Activated CD4-positive, alpha-beta T cell treated with anti-CD3 and anti-CD28 coated beads, Interleukin-2, amount 50 U/mL, for 48 hours (primary cell): ENCODE measurements around the gene POMGNT1.
A peak's percentile ranks its signal among the peaks of the same experiment; 100 is the strongest.

Source experiments
- DNase-seq, 2 experiments: peaks; one replicate each; pipeline ENCODE4 v3.0.0-alpha.2; 2020

The POMGNT1 gene

DNA sequence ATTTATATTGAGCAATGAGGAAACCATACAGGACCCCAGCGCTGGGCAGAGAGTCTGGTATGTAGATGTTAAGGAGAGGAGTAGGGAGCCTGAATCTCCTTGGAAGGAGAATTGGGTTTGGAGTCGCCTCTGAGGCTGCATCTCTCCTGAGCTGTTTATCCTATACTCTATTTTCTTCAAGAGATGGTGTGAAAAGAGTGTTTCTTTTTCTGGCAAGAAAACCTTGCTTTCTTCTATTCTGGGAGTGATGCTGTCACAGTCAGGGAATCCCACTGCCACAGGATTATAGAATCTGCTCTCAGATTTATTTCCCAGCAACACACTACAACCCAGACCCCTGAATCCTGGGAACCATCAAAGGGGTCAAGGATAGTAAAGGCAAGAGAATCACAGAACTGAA, 8.2 kb upstream of the POMGNT1 start:
- DNase-seq = no peak

- no peak for DNase-seq
Observed at GRCh38 chr1:46205791-46206190, 7.6 kb upstream of the POMGNT1 start.

- DNase-seq = no peak
Observed at GRCh38 chr1:46205141-46205540, 6.9 kb upstream of the POMGNT1 start.

- DNase-seq = no peak
Observed at GRCh38 chr1:46204406-46204742, 6.1 kb upstream of the POMGNT1 start.

GRCh38 chr1:46203738-46204405, 5.6 kb upstream of the POMGNT1 start:
- no peak for DNase-seq

- no peak for DNase-seq
Observed at GRCh38 chr1:46199233-46199749, 1.1 kb upstream of the POMGNT1 start.

DNA sequence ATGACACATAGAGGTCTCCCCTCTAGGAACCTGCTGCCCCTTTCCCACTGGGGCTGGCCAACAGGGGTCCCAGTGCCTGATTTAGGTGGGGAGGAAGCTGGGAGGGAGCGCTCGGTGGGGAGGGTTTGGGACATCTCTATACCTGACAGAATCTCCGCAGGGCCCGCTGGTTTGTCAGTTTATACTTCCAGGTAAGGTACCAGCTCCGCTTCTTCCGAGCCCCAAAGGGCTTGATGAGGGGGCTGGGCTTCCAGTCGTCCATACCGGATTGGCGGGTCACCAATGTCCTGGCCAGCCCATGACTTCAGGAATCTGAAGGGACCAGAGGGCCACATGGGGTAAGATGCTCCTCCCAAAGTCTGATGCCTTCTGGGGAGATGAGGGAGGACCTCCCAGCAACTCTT, 672 bp downstream of the POMGNT1 start:
- no peak for DNase-seq

DNA sequence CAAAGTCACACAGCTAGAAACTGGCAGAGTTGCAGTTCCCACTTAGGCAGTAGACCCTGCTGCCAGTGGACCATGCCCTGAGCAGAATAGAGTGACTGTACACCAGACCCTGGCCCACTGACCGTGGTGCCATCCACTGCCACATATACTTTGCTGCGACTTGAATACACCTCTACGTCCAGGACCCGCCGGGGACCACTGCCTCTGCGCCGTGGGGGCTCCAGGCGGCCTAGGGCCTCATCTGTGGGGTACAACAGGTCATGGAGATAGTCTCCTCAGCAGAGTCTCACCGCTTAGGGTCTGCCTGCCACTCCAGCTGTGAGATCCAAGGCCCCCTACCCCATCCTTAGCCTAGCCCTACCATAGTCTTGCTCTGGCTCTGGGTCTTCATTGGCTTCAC, 1.6 kb downstream of the POMGNT1 start:
- no peak for DNase-seq

DNA sequence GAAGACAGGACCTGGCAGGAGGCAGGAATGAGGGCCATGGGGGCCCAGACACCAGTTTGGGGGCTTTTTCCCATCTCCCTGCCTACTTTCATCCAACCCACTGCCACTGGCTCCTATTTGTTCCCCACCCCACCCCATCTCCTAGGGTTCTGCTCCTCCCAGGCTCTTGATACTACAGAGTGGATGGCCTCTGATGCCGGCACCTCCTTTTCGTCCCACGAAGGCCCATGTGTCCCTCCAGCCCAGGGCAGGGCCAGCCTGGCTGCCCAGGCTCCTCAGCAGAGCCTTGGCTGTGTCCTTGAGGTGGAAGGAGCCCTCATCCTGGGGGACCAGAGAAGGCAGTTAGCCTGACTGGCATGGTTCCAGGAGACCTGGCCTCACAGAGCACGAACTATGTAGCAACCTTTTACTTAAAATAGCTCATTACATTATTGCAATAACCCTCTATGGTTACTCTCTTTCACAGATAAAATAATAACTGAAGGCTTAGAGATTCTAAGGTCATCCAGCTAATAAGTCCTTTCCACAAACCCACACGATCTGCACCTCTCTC, 3.5 kb downstream of the POMGNT1 start:
- no peak for DNase-seq

GRCh38 chr1:46193984-46194570, 4.2 kb downstream of the POMGNT1 start:
- no peak for DNase-seq

DNA sequence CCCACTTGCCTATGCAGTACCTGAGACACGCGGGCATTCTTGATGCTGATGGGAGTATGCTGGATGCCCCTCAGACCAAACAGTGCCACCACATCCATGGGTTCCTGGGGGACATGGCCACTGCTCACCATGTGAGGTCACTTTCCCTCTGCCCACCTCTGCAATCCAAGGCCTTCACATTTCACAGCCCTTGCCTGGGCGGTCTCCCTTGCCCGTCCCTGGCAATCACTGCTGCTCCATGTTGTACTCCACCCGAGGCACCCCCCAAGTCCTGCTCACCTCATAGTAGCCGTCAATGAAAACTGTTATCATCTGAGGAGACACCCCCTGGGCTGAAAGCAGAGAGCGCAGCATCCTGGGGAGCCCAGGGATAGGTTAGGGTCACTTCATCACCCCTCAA, 4.9 kb downstream of the POMGNT1 start:
- no peak for DNase-seq

DNA sequence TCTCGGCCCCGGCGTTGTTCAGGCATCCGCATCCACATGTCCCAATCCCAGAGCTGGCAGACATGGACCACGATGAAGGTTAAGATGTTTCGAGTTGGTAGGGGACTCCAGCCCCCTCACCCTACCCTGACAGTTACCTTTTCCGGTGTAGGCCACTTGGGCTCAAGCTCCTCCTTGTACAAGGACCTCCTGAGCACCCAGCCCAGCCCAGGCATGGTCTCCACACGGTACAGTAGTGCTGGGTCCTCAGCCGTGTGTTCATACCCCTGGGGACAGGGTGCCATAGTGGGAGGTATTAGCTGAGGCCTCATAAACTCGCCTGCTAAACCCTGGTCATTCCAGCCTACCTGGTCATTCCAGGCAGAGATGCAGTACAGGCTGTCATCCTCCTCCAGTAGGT, 6.1 kb downstream of the POMGNT1 start:
- no peak for DNase-seq

DNA sequence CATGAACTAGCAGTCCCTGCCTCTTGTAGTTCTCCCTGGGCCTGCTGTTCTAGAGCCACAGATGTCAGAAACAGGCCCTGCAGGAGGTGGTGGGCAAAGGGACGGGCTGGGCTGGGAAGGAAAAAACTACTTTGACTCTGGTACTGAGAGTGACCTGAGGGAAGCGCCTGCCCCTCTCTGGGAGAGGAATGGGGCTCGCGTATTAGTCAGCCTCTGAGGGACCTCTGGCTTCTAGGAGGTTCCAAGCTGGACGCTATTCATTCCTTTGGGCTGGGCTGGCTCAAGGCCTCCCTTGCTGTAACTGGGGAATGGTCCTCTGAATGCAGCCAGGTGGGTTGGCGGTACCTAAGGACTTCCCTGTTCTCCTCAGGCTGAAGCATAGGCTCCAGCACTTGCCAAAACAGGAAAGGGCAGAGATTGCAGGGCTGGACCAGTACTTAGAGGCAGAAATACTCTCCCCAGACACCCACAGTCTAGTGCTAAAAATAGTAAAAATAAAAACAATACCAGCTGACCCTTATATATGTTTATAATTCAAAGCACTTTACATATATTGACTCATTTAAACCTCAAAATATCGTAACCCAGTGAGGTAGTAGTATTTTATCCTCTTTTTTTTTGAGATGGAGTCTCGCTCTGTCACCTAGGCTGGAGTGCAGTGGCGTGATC, 7.1 kb downstream of the POMGNT1 start:
- DNase-seq = no peak

GRCh38 chr1:46190539-46190938, 7.7 kb downstream of the POMGNT1 start:
- DNase-seq = no peak

- no peak for DNase-seq
Observed at GRCh38 chr1:46188295-46189030, 9.8 kb downstream of the POMGNT1 start.

DNA sequence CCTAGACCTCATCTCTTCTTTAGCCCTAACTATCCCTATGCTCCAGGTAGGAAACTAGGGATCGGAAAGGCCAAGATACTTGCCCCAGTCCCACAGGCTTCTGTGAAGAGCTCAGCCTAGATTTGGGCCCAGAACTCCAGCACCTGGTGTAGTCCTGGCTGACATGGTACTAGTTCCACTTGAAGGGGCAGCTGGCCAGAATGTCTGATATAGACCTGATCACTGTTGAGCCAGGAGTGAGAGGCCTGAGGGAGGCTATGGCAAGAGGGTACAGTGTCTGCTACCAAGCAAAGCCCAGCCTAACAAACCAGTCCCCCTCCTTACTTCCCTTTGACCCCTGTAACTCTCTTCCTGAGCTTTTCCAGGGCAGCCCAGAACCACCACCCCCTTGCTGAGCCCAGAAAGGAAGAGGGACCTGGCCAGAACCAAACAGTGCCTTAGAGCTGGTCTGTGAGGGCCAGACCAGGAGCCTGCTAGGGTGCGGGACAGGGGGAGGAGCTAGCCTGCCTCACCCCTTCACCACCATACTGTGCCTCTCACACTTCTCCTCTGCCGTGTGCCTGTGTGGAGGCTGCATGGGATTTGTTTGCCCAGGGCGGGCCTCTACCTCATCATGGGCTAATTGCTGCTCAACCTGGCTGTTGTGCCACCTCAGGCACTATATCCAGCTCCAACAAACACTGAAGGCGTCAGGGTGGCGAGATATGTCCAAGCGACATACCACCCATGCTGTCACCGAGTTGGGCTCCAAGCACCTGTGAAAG, 10.9 kb downstream of the POMGNT1 start:
- DNase-seq = no peak

DNA sequence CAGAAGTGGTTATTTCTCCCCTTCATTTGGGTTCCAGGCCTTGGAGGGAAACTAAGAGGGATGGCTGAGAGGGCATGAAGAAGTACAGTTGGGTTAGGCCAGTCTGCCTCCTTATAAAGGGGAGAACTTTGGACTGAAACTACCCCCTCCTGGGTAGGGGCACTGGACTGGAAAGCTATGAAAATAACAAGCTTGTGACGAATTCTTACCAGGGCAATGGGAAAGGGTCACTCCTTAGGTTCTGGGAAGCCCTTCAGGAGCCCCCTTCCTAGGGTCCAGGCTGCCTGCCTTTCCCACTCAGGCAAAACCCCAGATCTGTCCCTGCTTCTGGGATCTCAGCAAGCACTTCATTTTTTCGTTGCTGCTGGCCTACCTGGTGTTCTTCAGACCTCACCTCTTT, 12.2 kb downstream of the POMGNT1 start:
- DNase-seq = no peak

GRCh38 chr1:46184920-46185658, 13.1 kb downstream of the POMGNT1 start:
- peak; percentile 68 to 79 for DNase-seq

DNA sequence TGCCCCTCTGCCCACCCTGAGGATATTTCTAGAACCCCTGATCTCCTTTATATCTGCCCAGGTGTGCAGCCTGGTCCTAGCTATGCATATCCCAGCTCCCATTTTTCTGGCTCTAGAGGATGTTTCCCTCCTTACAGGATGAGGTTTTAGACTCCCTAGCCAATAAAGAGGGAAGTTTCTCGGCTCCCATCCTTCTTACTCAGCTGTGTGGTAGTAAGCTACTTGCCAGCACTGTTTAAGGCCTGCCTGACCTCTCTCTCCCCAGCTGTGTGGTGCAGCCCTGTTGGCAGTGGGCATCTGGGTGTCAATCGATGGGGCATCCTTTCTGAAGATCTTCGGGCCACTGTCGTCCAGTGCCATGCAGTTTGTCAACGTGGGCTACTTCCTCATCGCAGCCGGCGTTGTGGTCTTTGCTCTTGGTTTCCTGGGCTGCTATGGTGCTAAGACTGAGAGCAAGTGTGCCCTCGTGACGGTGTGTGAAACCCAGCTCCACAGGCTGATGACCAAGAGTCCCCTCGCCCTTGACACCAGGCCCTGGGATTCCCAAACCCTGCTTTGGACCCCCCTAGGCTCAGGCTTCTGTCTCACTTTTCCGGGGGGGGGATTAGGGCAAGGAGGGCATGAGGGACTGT, 14.2 kb downstream of the POMGNT1 start:
- no peak for DNase-seq

DNA sequence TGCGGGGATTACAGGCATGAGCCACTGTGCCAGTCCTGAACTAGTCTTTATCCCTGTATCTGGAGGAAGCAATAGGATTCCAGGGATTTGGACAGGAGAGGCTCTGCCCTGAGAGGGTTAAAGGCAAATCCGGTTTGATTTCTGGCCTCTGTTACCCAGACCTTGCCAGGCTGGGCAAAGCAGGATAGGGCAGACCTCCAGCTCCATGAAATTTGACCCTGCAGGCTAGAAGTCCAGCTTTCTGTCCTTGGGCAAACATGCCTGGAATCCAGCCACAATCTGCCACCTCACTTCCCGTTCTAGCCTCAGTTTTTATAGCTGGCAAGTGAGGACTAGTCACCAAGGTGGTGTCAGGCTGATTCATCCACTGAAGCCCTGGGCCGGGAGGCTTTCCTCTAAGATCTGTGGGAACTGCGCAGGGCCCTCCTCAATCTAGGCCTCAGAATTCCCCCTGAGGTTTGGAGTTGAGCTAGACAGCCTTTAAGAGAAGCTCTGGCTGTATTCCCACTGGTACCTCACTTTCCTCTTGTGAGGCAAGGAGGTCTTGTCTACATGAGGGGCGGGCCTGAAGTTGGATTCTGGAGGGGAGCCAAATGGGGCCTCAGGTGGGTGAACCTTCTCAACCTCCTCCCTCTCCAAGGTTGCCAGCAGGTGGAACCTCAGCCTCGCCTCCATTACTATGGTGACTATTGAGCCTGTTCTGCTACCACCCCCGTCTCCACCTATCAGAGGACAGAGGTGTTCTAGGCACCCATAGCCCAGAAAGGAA, 15.0 kb downstream of the POMGNT1 start:
- no peak for DNase-seq
